ENCODE data around the gene ALOX5AP. TPM values are rescaled to one million over a fixed set of nuclear protein-coding genes. Genes with fewer than 3 reads are reported as not detected.
A peak's percentile ranks its signal among the peaks of the same experiment; 100 is the strongest.

Gene ALOX5AP
- total RNA-seq, 1 experiment from 2014 or later: not detected

- intact Hi-C loops (cut with micrococcal nuclease; ENCODE audit: unreplicated experiment): loop anchor here (5.0 kb wide), 1 partner anchor 244 kb away; no protein-coding TSS in a partner anchor
- peaks cover 31% of the 10 kb centered on the region for H3K4me1 ChIP-seq (ENCODE audit: insufficient read depth, low read length, poor library complexity, severe bottlenecking)
Observed at GRCh38 chr13:30797847-30798535, 62.6 kb downstream of the ALOX5AP start.

GRCh38 chr13:30798776-30799355, 63.5 kb downstream of the ALOX5AP start:
- BruUV-seq (replicated peaks): no TSS peak
- Histone ChIP-seq H3K27ac (ENCODE audit: low read depth, low read length, poor library complexity, severe bottlenecking) (peak overlapping the region; percentile 46), H3K4me1 (ENCODE audit: insufficient read depth, low read length, poor library complexity, severe bottlenecking) (peaks cover 31% of the 10 kb centered on the region), H3K27me3 (replicated peaks; ENCODE audit: insufficient read depth, low read depth, low read length, poor library complexity) (no peaks in the 10 kb centered on the region), H3K9me3 (ENCODE audit: low read depth, low read length, poor library complexity, severe bottlenecking) (no peaks in the 10 kb centered on the region), H3K36me3 (ENCODE audit: insufficient read depth, low read length, poor library complexity, severe bottlenecking) (no peaks in the 10 kb centered on the region), H3K4me3 (ENCODE audit: low read depth, low read length, poor library complexity, severe bottlenecking) (no peak overlapping the region)
- intact Hi-C loops (cut with micrococcal nuclease; ENCODE audit: unreplicated experiment): loop anchor here (5.0 kb wide), 1 partner anchor 243 kb away; no protein-coding TSS in a partner anchor
- TF ChIP-seq CTCF (conservative IDR thresholded peaks at IDR 0.05; ENCODE audit: low read depth, low read length) (no peak), EZH2 (IDR thresholded peaks at IDR 0.05; ENCODE audit: borderline replicate concordance, low read depth, low read length, poor library complexity, severe bottlenecking) (no peak)
- DNase-seq (ENCODE audit: low spot score): no peak
- ChIA-PET POLR2A (ENCODE audit: low non-redundant PET) (interaction anchor here (0.6 kb wide), 1 partner anchor 1260 kb away, joined by 7 read pairs; no protein-coding TSS in a partner anchor), CTCF (no interaction called here)

More at GRCh38 chr13:30797847-30798535, 62.6 kb downstream of the ALOX5AP start:
- ChIA-PET CTCF (no interaction called here), POLR2A (ENCODE audit: low non-redundant PET) (no interaction called here)
- Histone ChIP-seq H3K36me3 (ENCODE audit: insufficient read depth, low read length, poor library complexity, severe bottlenecking) (no peaks in the 10 kb centered on the region), H3K27ac (ENCODE audit: low read depth, low read length, poor library complexity, severe bottlenecking) (no peak overlapping the region), H3K9me3 (ENCODE audit: low read depth, low read length, poor library complexity, severe bottlenecking) (no peaks in the 10 kb centered on the region), H3K27me3 (replicated peaks; ENCODE audit: insufficient read depth, low read depth, low read length, poor library complexity) (no peaks in the 10 kb centered on the region), H3K4me3 (ENCODE audit: low read depth, low read length, poor library complexity, severe bottlenecking) (no peak overlapping the region)
- no peak for DNase-seq (ENCODE audit: low spot score)
- no TSS peak for BruUV-seq (replicated peaks)
- TF ChIP-seq CTCF (conservative IDR thresholded peaks at IDR 0.05; ENCODE audit: low read depth, low read length) (no peak), EZH2 (IDR thresholded peaks at IDR 0.05; ENCODE audit: borderline replicate concordance, low read depth, low read length, poor library complexity, severe bottlenecking) (no peak)

GRCh38 chr13:30799356-30799824, 64.0 kb downstream of the ALOX5AP start:
- no peak overlapping the region for H3K4me3 ChIP-seq (ENCODE audit: low read depth, low read length, poor library complexity, severe bottlenecking)
- intact Hi-C loops (cut with micrococcal nuclease; ENCODE audit: unreplicated experiment): loop anchor here (5.0 kb wide), 1 partner anchor 243 kb away; no protein-coding TSS in a partner anchor
- ChIA-PET CTCF (no interaction called here), POLR2A (ENCODE audit: low non-redundant PET) (interaction anchor here (0.6 kb wide), 1 partner anchor 1260 kb away, joined by 7 read pairs; no protein-coding TSS in a partner anchor)
- no peaks in the 10 kb centered on the region for H3K9me3 ChIP-seq (ENCODE audit: low read depth, low read length, poor library complexity, severe bottlenecking)
- H3K27ac ChIP-seq (ENCODE audit: low read depth, low read length, poor library complexity, severe bottlenecking): peak overlapping the region; percentile 46
- H3K27me3 ChIP-seq (replicated peaks; ENCODE audit: insufficient read depth, low read depth, low read length, poor library complexity): no peaks in the 10 kb centered on the region
- H3K36me3 ChIP-seq (ENCODE audit: insufficient read depth, low read length, poor library complexity, severe bottlenecking): no peaks in the 10 kb centered on the region
- TF ChIP-seq CTCF (conservative IDR thresholded peaks at IDR 0.05; ENCODE audit: low read depth, low read length): no peak
- TF ChIP-seq EZH2 (IDR thresholded peaks at IDR 0.05; ENCODE audit: borderline replicate concordance, low read depth, low read length, poor library complexity, severe bottlenecking): no peak
- no TSS peak for BruUV-seq (replicated peaks)
- peaks cover 31% of the 10 kb centered on the region for H3K4me1 ChIP-seq (ENCODE audit: insufficient read depth, low read length, poor library complexity, severe bottlenecking)
- DNase-seq (ENCODE audit: low spot score): peak; percentile 45
